OCI-LY1 (cell line): ENCODE measurements around the gene SPDYE9.
A peak's percentile ranks its signal among the peaks of the same experiment; 100 is the strongest.
"Not testable (repeated sequence)": the region's sequence is repeated elsewhere in the genome, so short reads cannot be mapped to it uniquely, and the experiment has no call there.

ENCODE experiments used
- H2AFZ ChIP-seq: fragments of 200-600 bp; sonication (generic), shearing (Covaris generic); 2 replicates; pipeline ENCODE4 v1.6.0; 2014; ENCODE audit warnings: antibody characterized with exemption, mild to moderate bottlenecking, low read length
- H3F3A ChIP-seq: fragments of 200-600 bp; sonication (generic), shearing (Covaris generic); 2 replicates; pipeline ENCODE4 v1.6.0; 2014; ENCODE audit warnings: mild to moderate bottlenecking, antibody characterized with exemption, low read length, moderate library complexity; ENCODE audit not compliant: insufficient read depth
- H3K27ac ChIP-seq: fragments of 200-600 bp; sonication (generic); 2 replicates; pipeline ENCODE4 v1.5.1; 2014; ENCODE audit warnings: low read length, mixed run types, mild to moderate bottlenecking, low read depth; ENCODE audit not compliant: poor library complexity, severe bottlenecking
- H3K27me3 ChIP-seq: fragments of 200-600 bp; sonication (generic); 2 replicates; pipeline ENCODE4 v1.6.0; 2014; ENCODE audit warnings: antibody characterized with exemption, mild to moderate bottlenecking, low read length, moderate library complexity; ENCODE audit not compliant: insufficient read depth
- H3K36me3 ChIP-seq: fragments of 200-600 bp; sonication (generic); 2 replicates; pipeline ENCODE4 v1.6.1; 2014; ENCODE audit warnings: mild to moderate bottlenecking, antibody characterized with exemption, low read length, moderate library complexity, mixed read lengths; ENCODE audit not compliant: insufficient read depth
- H3K4me1 ChIP-seq: fragments of 200-600 bp; sonication (generic); 2 replicates; pipeline ENCODE4 v1.5.1; 2014; ENCODE audit warnings: mild to moderate bottlenecking, low read length, moderate library complexity; ENCODE audit not compliant: insufficient read depth, severe bottlenecking
- H3K4me2 ChIP-seq: fragments of 200-600 bp; sonication (generic), shearing (Covaris generic); 2 replicates; pipeline ENCODE4 v1.6.1; 2014; ENCODE audit warnings: low read length
- H3K4me3 ChIP-seq: fragments of 200-600 bp; sonication (generic); 2 replicates; pipeline ENCODE4 v1.5.1; 2014; ENCODE audit warnings: low read length, low read depth, mild to moderate bottlenecking, mixed read lengths; ENCODE audit not compliant: poor library complexity, severe bottlenecking
- H3K79me2 ChIP-seq: fragments of 200-600 bp; shearing (Covaris generic); 2 replicates; pipeline ENCODE4 v1.6.1; 2016; ENCODE audit warnings: mixed run types, low read length, mixed read lengths; ENCODE audit not compliant: insufficient read depth
- H3K9ac ChIP-seq: fragments of 200-600 bp; sonication (generic), shearing (Covaris generic); 2 replicates; pipeline ENCODE4 v1.6.1; 2014; ENCODE audit warnings: mild to moderate bottlenecking, low read length, mixed read lengths
- H3K9me2 ChIP-seq: fragments of 200-600 bp; sonication (generic), shearing (Covaris generic); 2 replicates; pipeline ENCODE4 v1.6.1; 2014; ENCODE audit warnings: low read depth, mild to moderate bottlenecking, low read length, mixed read lengths
- H3K9me3 ChIP-seq: fragments of 200-600 bp; shearing (Covaris generic); 2 replicates; pipeline ENCODE4 v1.6.1; 2014; ENCODE audit warnings: low read length, mixed read lengths
- H4K20me1 ChIP-seq: fragments of 200-600 bp; sonication (generic), shearing (Covaris generic); 2 replicates; pipeline ENCODE4 v1.6.0; 2016; ENCODE audit warnings: mild to moderate bottlenecking, low read length; ENCODE audit not compliant: insufficient read depth

Gene SPDYE9, protein sequence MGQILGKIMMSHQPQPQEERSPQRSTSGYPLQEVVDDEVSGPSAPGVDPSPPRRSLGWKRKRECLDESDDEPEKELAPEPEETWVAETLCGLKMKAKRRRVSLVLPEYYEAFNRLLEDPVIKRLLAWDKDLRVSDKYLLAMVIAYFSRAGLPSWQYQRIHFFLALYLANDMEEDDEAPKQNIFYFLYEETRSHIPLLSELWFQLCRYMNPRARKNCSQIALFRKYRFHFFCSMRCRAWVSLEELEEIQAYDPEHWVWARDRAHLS

DNA sequence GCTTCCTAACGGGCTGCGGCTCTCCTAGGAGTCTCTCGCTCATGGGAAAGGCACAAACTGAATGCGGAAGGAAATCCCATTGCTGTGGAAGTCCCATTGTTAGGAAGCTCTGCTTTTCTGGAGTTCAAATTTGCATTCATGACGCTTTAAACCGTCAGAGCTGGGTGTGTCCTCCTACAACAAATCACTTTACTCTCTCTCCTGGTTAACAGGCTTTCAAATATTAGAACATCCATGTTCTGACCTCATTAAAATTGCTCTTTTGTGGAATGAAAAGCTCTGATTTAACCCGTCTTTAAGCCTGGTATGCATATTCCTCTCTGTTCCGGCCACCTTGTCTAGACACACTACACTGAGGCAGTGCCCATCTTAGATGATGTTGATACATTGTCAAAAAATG is at the start of gene SPDYE9:
Gene SPDYE9 (minus strand): TSS at position 101 of the 400 bp plus-strand sequence. CDS start 1,800 bp downstream, outside the sequence.
- H4K20me1 ChIP-seq, H3K9me3 ChIP-seq, H3F3A ChIP-seq, H3K4me2 ChIP-seq, H3K27ac ChIP-seq, H3K4me3 ChIP-seq, H2AFZ ChIP-seq, H3K4me1 ChIP-seq, H3K27me3 ChIP-seq, H3K9me2 ChIP-seq, H3K36me3 ChIP-seq, H3K9ac ChIP-seq, H3K79me2 ChIP-seq: not testable (repeated sequence)

DNA sequence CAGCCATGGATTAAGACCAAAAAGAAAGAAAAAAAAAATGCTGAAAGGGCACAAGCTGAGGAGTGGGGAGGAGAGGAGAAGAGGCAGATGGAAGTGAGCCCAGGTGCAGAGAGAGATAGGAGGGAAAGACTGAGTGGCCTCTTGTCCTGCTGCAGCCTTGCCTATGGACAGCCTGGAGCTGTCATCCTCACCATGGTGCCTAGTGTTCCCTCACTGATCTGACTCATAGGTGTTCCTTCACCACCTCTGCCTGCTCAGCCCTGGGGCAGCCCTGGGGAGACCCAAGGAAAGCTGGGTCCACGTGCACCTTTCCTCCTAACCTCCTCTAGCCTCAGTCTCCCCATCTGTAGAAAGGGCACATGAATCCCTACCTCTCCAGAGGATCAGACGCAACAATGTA is 49.0 kb upstream of the SPDYE9 start:
- not testable (repeated sequence) for H3K27me3 ChIP-seq, H3K4me2 ChIP-seq, H3K4me3 ChIP-seq, H3F3A ChIP-seq, H3K79me2 ChIP-seq, H3K27ac ChIP-seq, H4K20me1 ChIP-seq, H3K9me3 ChIP-seq, H2AFZ ChIP-seq, H3K36me3 ChIP-seq, H3K9ac ChIP-seq, H3K9me2 ChIP-seq, H3K4me1 ChIP-seq

DNA sequence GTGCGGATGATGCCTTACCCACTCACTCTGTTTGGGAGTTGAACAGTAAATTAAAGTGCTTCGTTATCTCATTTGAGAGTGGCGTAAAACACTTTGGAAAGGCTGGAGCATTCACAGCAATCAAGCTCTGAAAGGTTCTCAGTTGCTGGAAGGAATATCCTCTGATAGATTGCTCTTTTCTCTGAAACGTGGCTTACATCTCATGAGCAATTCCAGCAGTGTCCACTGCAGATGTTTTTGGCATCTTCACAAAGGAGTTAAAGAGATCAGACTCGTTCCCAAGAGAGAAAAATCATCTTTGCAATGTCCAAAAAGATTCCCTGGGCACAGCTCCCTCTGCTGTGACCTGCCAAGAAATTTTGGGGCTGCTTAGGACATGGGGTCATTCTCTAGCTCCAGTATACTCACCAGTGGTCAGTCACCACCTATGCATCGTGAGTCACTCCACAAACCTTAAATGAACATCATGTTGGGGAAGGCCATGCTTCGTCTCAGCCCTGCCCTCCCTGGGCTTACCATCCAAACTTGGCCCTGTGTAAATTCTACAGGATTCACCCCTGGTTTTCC is 46.9 kb upstream of the SPDYE9 start:
- not testable (repeated sequence) for H3K4me2 ChIP-seq, H3K4me1 ChIP-seq, H3K9me2 ChIP-seq, H3K27ac ChIP-seq, H3K79me2 ChIP-seq, H3K4me3 ChIP-seq, H4K20me1 ChIP-seq, H3K27me3 ChIP-seq, H3F3A ChIP-seq, H2AFZ ChIP-seq, H3K9me3 ChIP-seq, H3K9ac ChIP-seq, H3K36me3 ChIP-seq

DNA sequence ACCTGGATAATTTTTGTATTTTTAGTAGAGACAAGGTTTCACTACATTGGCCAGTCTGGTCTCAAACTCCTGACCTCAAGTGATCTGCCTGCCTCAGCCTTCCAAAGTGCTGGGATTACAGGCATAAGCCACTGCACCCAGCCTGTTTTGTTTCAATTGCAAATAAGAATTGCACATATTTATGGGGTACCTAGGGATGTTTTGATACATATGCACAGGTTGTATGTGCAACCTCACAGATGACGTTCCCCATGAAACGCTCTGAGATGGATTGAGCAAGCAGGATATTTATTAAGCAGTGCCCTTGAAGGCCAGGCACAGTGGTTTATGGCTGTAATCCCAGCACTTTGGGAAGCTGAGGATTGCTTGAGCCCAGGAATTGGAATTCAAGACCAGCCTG is 44.8 kb upstream of the SPDYE9 start:
- not testable (repeated sequence) for H4K20me1 ChIP-seq, H3K4me2 ChIP-seq, H3K27ac ChIP-seq, H3K4me3 ChIP-seq, H2AFZ ChIP-seq, H3K4me1 ChIP-seq, H3K79me2 ChIP-seq, H3K27me3 ChIP-seq, H3F3A ChIP-seq, H3K9me3 ChIP-seq, H3K36me3 ChIP-seq, H3K9ac ChIP-seq, H3K9me2 ChIP-seq

DNA sequence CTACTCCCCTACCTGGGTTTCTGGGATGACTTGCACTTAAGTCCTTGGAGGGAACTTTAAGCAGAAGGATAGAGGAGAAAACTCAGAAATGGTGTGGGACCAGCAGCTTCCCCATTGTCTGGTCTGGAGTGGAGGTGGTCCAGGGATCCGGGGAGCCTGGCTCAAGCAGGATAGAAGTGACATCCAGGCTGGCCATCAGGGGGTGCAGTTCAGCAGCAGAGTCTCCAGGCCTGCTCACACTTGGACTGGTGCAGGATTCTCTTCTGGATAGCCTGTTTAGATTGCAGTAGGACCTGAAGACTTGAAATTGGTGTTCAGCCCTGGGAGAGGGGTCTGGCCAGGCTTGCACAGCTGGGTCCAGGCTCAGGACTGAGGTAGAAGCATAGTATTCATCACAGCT is 38.3 kb upstream of the SPDYE9 start:
- H3K79me2 ChIP-seq, H3K36me3 ChIP-seq, H3F3A ChIP-seq, H3K27ac ChIP-seq, H3K9me3 ChIP-seq, H2AFZ ChIP-seq, H3K27me3 ChIP-seq, H3K4me1 ChIP-seq, H3K9me2 ChIP-seq, H4K20me1 ChIP-seq, H3K4me2 ChIP-seq, H3K9ac ChIP-seq, H3K4me3 ChIP-seq: not testable (repeated sequence)

DNA sequence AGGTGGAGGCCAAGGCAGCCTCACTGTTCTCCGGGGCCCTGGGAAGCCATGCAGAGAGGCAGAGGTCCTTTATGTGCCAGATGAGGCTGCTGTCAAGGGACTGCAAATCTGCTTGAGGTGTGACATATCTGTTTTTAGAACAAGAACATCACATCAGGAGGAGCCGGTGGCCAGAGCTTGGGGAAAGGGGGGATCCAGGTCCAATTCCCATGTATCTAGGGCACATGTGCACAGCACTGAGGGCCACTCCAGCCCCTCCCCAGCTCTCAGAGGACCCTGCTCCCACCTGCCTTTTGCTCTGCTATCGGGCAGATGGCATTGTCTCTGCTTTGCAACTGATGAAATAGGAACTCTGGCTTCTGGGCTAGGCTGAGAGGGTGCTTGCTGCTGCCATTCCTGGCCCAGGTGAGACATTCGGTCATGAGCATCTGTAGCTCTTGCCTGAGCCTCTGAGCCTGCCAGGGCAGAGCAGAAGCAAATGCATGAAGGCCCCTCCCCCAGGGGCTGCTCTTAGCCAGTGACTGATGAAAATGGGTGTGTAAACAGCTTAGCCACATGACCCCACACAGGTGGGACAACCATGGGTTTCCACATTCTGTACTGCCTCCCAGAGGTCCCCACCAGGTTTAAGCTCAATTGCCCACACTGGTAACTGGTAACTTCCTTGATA is 37.1 kb upstream of the SPDYE9 start:
- not testable (repeated sequence) for H4K20me1 ChIP-seq, H3K27me3 ChIP-seq, H3K4me1 ChIP-seq, H3K36me3 ChIP-seq, H3K9ac ChIP-seq, H3K9me2 ChIP-seq, H3K4me2 ChIP-seq, H3F3A ChIP-seq, H3K4me3 ChIP-seq, H3K79me2 ChIP-seq, H2AFZ ChIP-seq, H3K9me3 ChIP-seq
- H3K27ac ChIP-seq: peak overlapping the region; percentile 64

DNA sequence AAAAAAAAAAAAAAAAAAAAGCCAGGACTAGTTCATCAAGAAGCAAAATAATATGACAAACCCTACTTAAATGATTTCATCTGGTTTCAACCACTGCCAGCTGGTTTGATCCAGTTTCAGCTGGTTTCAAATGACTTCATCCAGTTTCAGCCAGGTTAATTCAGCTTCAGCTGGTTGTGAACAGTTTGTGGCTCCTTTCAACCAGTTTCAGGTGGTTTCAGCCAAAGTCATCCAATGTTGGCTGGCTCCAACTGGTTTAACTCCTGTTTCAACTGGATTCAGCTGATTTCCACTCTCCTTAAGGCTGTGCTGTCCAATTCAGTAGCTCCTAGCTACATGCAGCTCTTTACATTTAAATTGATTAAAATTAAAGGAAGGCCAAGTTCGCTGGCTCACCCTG is 32.3 kb upstream of the SPDYE9 start:
- H3K4me2 ChIP-seq, H3K27me3 ChIP-seq, H3K36me3 ChIP-seq, H3K9me3 ChIP-seq, H3K27ac ChIP-seq, H3K79me2 ChIP-seq, H3K9me2 ChIP-seq, H2AFZ ChIP-seq, H3K4me1 ChIP-seq, H3K4me3 ChIP-seq, H4K20me1 ChIP-seq, H3K9ac ChIP-seq, H3F3A ChIP-seq: not testable (repeated sequence)
